Osteoblast (primary cell): ENCODE results near the gene MIEF1. TPM values are rescaled to one million over a fixed set of nuclear protein-coding genes. Genes with fewer than 3 reads are reported as not detected.
A peak's percentile ranks its signal among the peaks of the same experiment; 100 is the strongest.

Source experiments
- DNase-seq: peaks from one replicate; pipeline ENCODE4 v3.0.0; 2011; ENCODE audit warnings: low spot score, mixed read lengths; ENCODE audit not compliant: insufficient read length; ENCODE audit errors: missing footprints
- H2AFZ ChIP-seq: 2 replicates; pipeline ENCODE4 v1.6.0; 2011; ENCODE audit warnings: mild to moderate bottlenecking, low read length
- H3K27ac ChIP-seq: 2 replicates; pipeline ENCODE4 v1.5.1; 2011; ENCODE audit warnings: mild to moderate bottlenecking, low read depth, low read length, moderate library complexity
- H3K27me3 ChIP-seq: 2 replicates; pipeline ENCODE4 v1.6.0; 2012; ENCODE audit warnings: mild to moderate bottlenecking, control low read depth, inconsistent platforms, low read length, moderate library complexity; ENCODE audit not compliant: insufficient read depth
- H3K36me3 ChIP-seq: 2 replicates; pipeline ENCODE4 v1.5.1; 2011; ENCODE audit warnings: mild to moderate bottlenecking, low read length, control low read depth, moderate library complexity; ENCODE audit not compliant: insufficient read depth
- H3K4me1 ChIP-seq: 2 replicates; pipeline ENCODE4 v1.5.1; 2011; ENCODE audit warnings: mild to moderate bottlenecking, low read length, control low read depth, moderate library complexity; ENCODE audit not compliant: insufficient read depth
- H3K4me2 ChIP-seq: 2 replicates; pipeline ENCODE4 v1.6.0; 2011; ENCODE audit warnings: mild to moderate bottlenecking, low read length; ENCODE audit not compliant: insufficient read depth
- H3K4me3 ChIP-seq: fragments of 200-600 bp; sonication (generic); 3 replicates; pipeline ENCODE4 v1.5.1; 2012; ENCODE audit warnings: mild to moderate bottlenecking, low read length, inconsistent platforms; ENCODE audit not compliant: insufficient read depth
- H3K79me2 ChIP-seq: 2 replicates; pipeline ENCODE4 v1.6.0; 2012; ENCODE audit warnings: mild to moderate bottlenecking, low read length, control low read depth, inconsistent platforms; ENCODE audit not compliant: insufficient read depth
- H3K9me3 ChIP-seq: 2 replicates; pipeline ENCODE4 v1.5.1; 2011; ENCODE audit warnings: low read depth, low read length, control low read depth
- H4K20me1 ChIP-seq: 2 replicates; pipeline ENCODE4 v1.6.0; 2012; ENCODE audit warnings: mild to moderate bottlenecking, low read length, control low read depth; ENCODE audit not compliant: insufficient read depth
- CTCF ChIP-seq: IDR thresholded peaks from 2 replicates; pipeline ENCODE4 v1.5.1; 2011; ENCODE audit warnings: mild to moderate bottlenecking, low read depth, low read length, moderate library complexity; ENCODE audit errors: extremely low read depth
- total RNA-seq: library from RNA; depleted of rRNA; stranded (reverse); fragments of >200 nt; gene quantifications from 2 replicates; pipeline ENCODE4 v1.2.3, GENCODE V29; 2012

Gene MIEF1
- total RNA-seq, 1 donor = 23.5 TPM

- no peak for TF ChIP-seq CTCF
- peak; percentile 92 for DNase-seq
- Histone ChIP-seq H3K79me2 (peaks cover 45% of the 10 kb centered on the region), H3K27me3 (no peaks in the 10 kb centered on the region), H3K4me1 (peaks cover 32% of the 10 kb centered on the region), H3K4me2 (peak overlapping the region; percentile 98), H3K4me3 (peak overlapping the region; percentile 97), H3K27ac (peak overlapping the region; percentile 66), H3K36me3 (peaks cover 41% of the 10 kb centered on the region), H2AFZ (no peak overlapping the region), H3K9me3 (no peaks in the 10 kb centered on the region), H4K20me1 (peaks cover 53% of the 10 kb centered on the region)
These were observed 20.6 kb downstream of the MIEF1 start for GRCh38 chr22:39522567-39523300.

GRCh38 chr22:39524089-39524752 is 22.1 kb downstream of the MIEF1 start:
- no peak for TF ChIP-seq CTCF
- Histone ChIP-seq H3K36me3 (peaks cover 54% of the 10 kb centered on the region), H3K4me2 (no peak overlapping the region), H3K4me3 (no peak overlapping the region), H3K79me2 (peaks cover 49% of the 10 kb centered on the region), H3K27me3 (no peaks in the 10 kb centered on the region), H3K27ac (no peak overlapping the region), H3K9me3 (no peaks in the 10 kb centered on the region), H2AFZ (no peak overlapping the region), H4K20me1 (peaks cover 67% of the 10 kb centered on the region), H3K4me1 (peaks cover 20% of the 10 kb centered on the region)
- DNase-seq = peak; percentile 30

- Histone ChIP-seq H2AFZ (no peak overlapping the region), H3K27me3 (no peaks in the 10 kb centered on the region), H3K4me1 (peaks cover 20% of the 10 kb centered on the region), H3K4me2 (no peak overlapping the region), H4K20me1 (peaks cover 75% of the 10 kb centered on the region), H3K36me3 (peaks cover 61% of the 10 kb centered on the region), H3K27ac (no peak overlapping the region), H3K9me3 (no peaks in the 10 kb centered on the region), H3K4me3 (no peak overlapping the region), H3K79me2 (peaks cover 57% of the 10 kb centered on the region)
- peak; percentile 82 for DNase-seq
- TF ChIP-seq CTCF = no peak
These were observed 22.9 kb downstream of the MIEF1 start for GRCh38 chr22:39524753-39525657.
